Measurements from ENCODE around the gene FKBP1A. TPM values are rescaled to one million over a fixed set of nuclear protein-coding genes. Genes with fewer than 3 reads are reported as not detected.
A peak's percentile ranks its signal among the peaks of the same experiment; 100 is the strongest.

FKBP1A gene
- total and polyA plus RNA-seq, 2 donors (not counting 3 experiments of a cell fraction or from before 2014, with no cell fraction given) = 968 to 1,972 TPM

GRCh38 chr20:1437235-1437904 lies 44.5 kb upstream of the FKBP1A start:
- H3K27ac ChIP-seq (ENCODE audit: insufficient read depth, low read depth, low read length) = no peak overlapping the region
- no peaks in the 10 kb centered on the region for H3K9me3 ChIP-seq (replicated peaks; ENCODE audit: control insufficient read depth, insufficient read depth, low read length)
- POLR2A ChIA-PET = interaction anchor here (0.9 kb wide), 2 partner anchors 46 to 53 kb away, joined by 3 to 5 read pairs; no protein-coding TSS in a partner anchor
- CTCF ChIA-PET = interaction anchor here (0.6 to 5.5 kb wide), 43 partner anchors 10 to 340 kb away, joined by 3 to 107 read pairs (median 4); partner anchors contain the start of genes FKBP1A, NSFL1C, RAD21L1 and SNPH
- no peaks in the 10 kb centered on the region for H3K9me1 ChIP-seq (replicated peaks; ENCODE audit: control insufficient read depth, extremely low read depth, insufficient read depth, low read length)
- no peaks in the 10 kb centered on the region for H4K20me1 ChIP-seq (replicated peaks; ENCODE audit: control insufficient read depth, extremely low read depth, insufficient read depth, low read length)
- peaks cover 18% of the 10 kb centered on the region for H3K4me1 ChIP-seq (ENCODE audit: control insufficient read depth, extremely low read depth, insufficient read depth, low read length)
- no peaks in the 10 kb centered on the region for H3K27me3 ChIP-seq (ENCODE audit: control insufficient read depth in 2 of 2, insufficient read depth in 2 of 2, low read length in 2 of 2)
- no peak overlapping the region for H2AFZ ChIP-seq (ENCODE audit: low read depth, low read length)
- TF ChIP-seq GATA2 (IDR thresholded peaks at IDR 0.05; ENCODE audit: insufficient read depth, insufficient read length, low read depth, low read length) (no peak), CTCF (IDR thresholded peaks at IDR 0.05; ENCODE audit: extremely low read depth in 1 of 2, insufficient read depth in 1 of 2, low read depth in 1 of 2, low read length in 2 of 2) (peak; percentile 82 to 85), POLR2AphosphoS5 (IDR thresholded peaks at IDR 0.05; ENCODE audit: insufficient read depth, low read depth, low read length) (no peak), MAX (IDR thresholded peaks at IDR 0.05; ENCODE audit: insufficient read depth, insufficient read length) (no peak), JUN (IDR thresholded peaks at IDR 0.05; ENCODE audit: borderline replicate concordance, insufficient read depth, insufficient read length, low read depth) (no peak)
- peak; percentile 98 for FAIRE-seq
- H3K4me3 ChIP-seq (replicated peaks in 1 of 3; ENCODE audit: insufficient read depth in 1 of 3, low read depth in 1 of 3, low read length in 3 of 3) = no peak overlapping the region
- no TSS peak for BruUV-seq (replicated peaks)
- H3K4me2 ChIP-seq (ENCODE audit: insufficient read depth, low read length) = no peak overlapping the region
- peaks cover 0 to 3% of the 10 kb centered on the region in 2 experiments for H3K36me3 ChIP-seq (ENCODE audit: control insufficient read depth in 2 of 2, extremely low read depth in 1 of 2, insufficient read depth in 2 of 2, low read length in 2 of 2)
- peak; percentile 80 for DNase-seq (ENCODE audit: low read depth, low spot score)
- H3K79me2 ChIP-seq (ENCODE audit: control insufficient read depth, insufficient read depth, low read length) = no peaks in the 10 kb centered on the region
- H3K9ac ChIP-seq (replicated peaks; ENCODE audit: extremely low read depth, insufficient read depth, low read length) = no peak overlapping the region
- dilution Hi-C loops (cut with MboI; ENCODE audit: extremely low pct_ligation_motif_present, low sequenced_read_pairs) (loop anchor here (25.0 kb wide), 1 partner anchor 125 kb away; no protein-coding TSS in a partner anchor), intact Hi-C loops (cut with micrococcal nuclease) (loop anchor here (1.0 to 2.0 kb wide), 5 partner anchors 64 to 212 kb away; no protein-coding TSS in a partner anchor)

All from endothelial cell of umbilical vein (primary cell).